ENCODE results near the gene GJB1. TPM values are rescaled to one million over a fixed set of nuclear protein-coding genes. Genes with fewer than 3 reads are reported as not detected.
"Not testable (repeated sequence)": the region's sequence is repeated elsewhere in the genome, so short reads cannot be mapped to it uniquely, and the experiment has no call there.

GJB1 gene
- total RNA-seq, 1 experiment from 2014 or later: not detected

DNA sequence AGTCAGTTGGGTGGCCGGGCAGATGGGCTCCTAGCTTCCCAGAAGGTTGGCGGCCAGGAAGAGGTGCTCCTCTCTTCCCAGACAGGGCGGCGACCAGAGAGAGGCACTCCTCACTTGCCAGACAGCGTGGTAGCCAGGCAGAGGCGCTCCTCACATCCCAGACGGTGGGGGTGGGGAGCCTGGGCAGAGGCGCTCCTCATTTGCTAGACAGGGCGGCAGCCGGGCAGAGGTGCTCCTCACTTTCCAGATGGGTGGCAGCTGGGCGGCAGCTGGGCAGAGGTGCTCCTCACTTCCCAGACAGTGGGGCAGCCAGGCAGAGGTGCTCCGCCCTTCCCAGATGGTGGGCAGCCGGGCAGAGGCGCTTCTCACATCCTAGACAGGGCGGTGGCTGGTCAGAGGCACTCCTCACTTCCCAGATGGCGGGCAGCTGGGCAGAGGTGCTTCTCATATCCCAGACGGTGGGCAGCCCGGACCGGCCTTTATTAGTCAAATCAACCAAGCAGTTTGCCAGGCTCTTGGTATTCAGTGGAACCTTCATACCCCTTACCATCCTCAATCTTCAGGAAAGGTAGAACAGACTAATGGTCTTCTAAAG is 46.9 kb downstream of the GJB1 start:
- ChIA-PET POLR2A (ENCODE audit: low non-redundant PET) (no interaction called here), CTCF (no interaction called here)
- TF ChIP-seq, protein P1, sequence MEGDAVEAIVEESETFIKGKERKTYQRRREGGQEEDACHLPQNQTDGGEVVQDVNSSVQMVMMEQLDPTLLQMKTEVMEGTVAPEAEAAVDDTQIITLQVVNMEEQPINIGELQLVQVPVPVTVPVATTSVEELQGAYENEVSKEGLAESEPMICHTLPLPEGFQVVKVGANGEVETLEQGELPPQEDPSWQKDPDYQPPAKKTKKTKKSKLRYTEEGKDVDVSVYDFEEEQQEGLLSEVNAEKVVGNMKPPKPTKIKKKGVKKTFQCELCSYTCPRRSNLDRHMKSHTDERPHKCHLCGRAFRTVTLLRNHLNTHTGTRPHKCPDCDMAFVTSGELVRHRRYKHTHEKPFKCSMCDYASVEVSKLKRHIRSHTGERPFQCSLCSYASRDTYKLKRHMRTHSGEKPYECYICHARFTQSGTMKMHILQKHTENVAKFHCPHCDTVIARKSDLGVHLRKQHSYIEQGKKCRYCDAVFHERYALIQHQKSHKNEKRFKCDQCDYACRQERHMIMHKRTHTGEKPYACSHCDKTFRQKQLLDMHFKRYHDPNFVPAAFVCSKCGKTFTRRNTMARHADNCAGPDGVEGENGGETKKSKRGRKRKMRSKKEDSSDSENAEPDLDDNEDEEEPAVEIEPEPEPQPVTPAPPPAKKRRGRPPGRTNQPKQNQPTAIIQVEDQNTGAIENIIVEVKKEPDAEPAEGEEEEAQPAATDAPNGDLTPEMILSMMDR (conservative IDR thresholded peaks at IDR 0.05; ENCODE audit: low read depth, low read length): no peak
- TF ChIP-seq EZH2 (IDR thresholded peaks at IDR 0.05; ENCODE audit: borderline replicate concordance, low read depth, low read length, poor library complexity, severe bottlenecking): no peak
- DNase-seq (ENCODE audit: low spot score): no peak
- no peaks in the 10 kb centered on the region for H3K36me3 ChIP-seq (ENCODE audit: insufficient read depth, low read length, poor library complexity, severe bottlenecking)
- H3K27ac ChIP-seq (ENCODE audit: low read depth, low read length, poor library complexity, severe bottlenecking): no peak overlapping the region
- no peaks in the 10 kb centered on the region for H3K9me3 ChIP-seq (ENCODE audit: low read depth, low read length, poor library complexity, severe bottlenecking)
- no peaks in the 10 kb centered on the region for H3K4me1 ChIP-seq (ENCODE audit: insufficient read depth, low read length, poor library complexity, severe bottlenecking)
- intact Hi-C loops (cut with micrococcal nuclease; ENCODE audit: unreplicated experiment): no loop called here
- no TSS peak for BruUV-seq (replicated peaks)
- no peak overlapping the region for H3K4me3 ChIP-seq (ENCODE audit: low read depth, low read length, poor library complexity, severe bottlenecking)
- H3K27me3 ChIP-seq (replicated peaks; ENCODE audit: insufficient read depth, low read depth, low read length, poor library complexity): no peaks in the 10 kb centered on the region

DNA sequence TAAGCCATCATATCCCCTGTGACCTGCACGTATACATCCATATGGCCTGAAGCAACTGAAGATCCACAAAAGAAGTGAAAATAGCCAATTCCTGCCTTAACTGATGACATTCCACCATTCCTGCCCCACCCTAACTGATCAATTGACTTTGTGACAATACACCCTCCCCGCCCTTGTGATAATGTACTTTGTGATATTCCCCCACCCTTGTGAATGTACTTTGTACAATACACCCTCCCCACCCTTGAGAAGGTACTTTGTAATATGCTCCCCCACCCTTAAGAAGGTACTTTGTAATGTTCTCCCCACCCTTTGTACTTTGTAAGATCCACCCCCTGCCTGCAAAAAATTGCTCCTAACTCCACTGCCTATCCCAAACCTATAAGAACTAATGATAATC is 49.3 kb downstream of the GJB1 start:
- DNase-seq (ENCODE audit: low spot score); POLR2A ChIA-PET (ENCODE audit: low non-redundant PET); H3K27me3 ChIP-seq (replicated peaks; ENCODE audit: insufficient read depth, low read depth, low read length, poor library complexity); CTCF ChIA-PET; H3K36me3 ChIP-seq (ENCODE audit: insufficient read depth, low read length, poor library complexity, severe bottlenecking); H3K4me1 ChIP-seq (ENCODE audit: insufficient read depth, low read length, poor library complexity, severe bottlenecking); intact Hi-C loops (cut with micrococcal nuclease; ENCODE audit: unreplicated experiment); H3K27ac ChIP-seq (ENCODE audit: low read depth, low read length, poor library complexity, severe bottlenecking); H3K9me3 ChIP-seq (ENCODE audit: low read depth, low read length, poor library complexity, severe bottlenecking); H3K4me3 ChIP-seq (ENCODE audit: low read depth, low read length, poor library complexity, severe bottlenecking); BruUV-seq (replicated peaks): not testable (repeated sequence)

Other genes starting within 250 kb of the GJB1 start
- gene SNX12, start 154.9 kb upstream of the GJB1 start, total RNA-seq (2021): 54.4 and 58.9 TPM in 2 replicates
- 7.0 and 10.8 TPM in 2 replicates for gene FOXO4, start 127.4 kb upstream of the GJB1 start, total RNA-seq (2021)
- not detected in 2 replicates for gene CXorf65, start 116.5 kb upstream of the GJB1 start, total RNA-seq (2021)
- gene IL2RG, start 111.6 kb upstream of the GJB1 start, total RNA-seq (2021): 2.8 and 3.0 TPM in 2 replicates
- gene MED12, start 104.6 kb upstream of the GJB1 start, total RNA-seq (2021): 51.6 and 63.3 TPM in 2 replicates
- 1.2 and 1.7 TPM in 2 replicates for gene NLGN3, start 78.4 kb upstream of the GJB1 start, total RNA-seq (2021)
- gene ZMYM3, start 30.9 kb downstream of the GJB1 start, total RNA-seq (2021): 47.6 and 52.7 TPM in 2 replicates
- gene NONO, start 60.4 kb downstream of the GJB1 start, total RNA-seq (2021): 705 and 792 TPM in 2 replicates
- gene ITGB1BP2, start 78.5 kb downstream of the GJB1 start, total RNA-seq (2021): 6.6 and 7.0 TPM in 2 replicates
- 30.3 and 38.5 TPM in 2 replicates for gene TAF1, start 143.1 kb downstream of the GJB1 start, total RNA-seq (2021)

Data from A673 (cell line).